LHCN-M2 (cell line): ENCODE results near the gene DND1. TPM values are rescaled to one million over a fixed set of nuclear protein-coding genes. Genes with fewer than 3 reads are reported as not detected.
A peak's percentile ranks its signal among the peaks of the same experiment; 100 is the strongest.
"Not testable (repeated sequence)": the region's sequence is repeated elsewhere in the genome, so short reads cannot be mapped to it uniquely, and the experiment has no call there.

ENCODE experiments used
- DNase-seq: peaks from one replicate; pipeline ENCODE4 v3.0.0-alpha.2; 2012; ENCODE audit warnings: low read depth
- polyA plus RNA-seq: library from polyadenylated mRNA; unstranded; fragments of >200 nt; gene quantifications from one replicate; pipeline ENCODE4 v1.2.1, GENCODE V29; 2012; ENCODE audit warnings: missing spikeins
- total RNA-seq: library from RNA; depleted of rRNA; stranded (reverse); fragments of >200 nt; gene quantifications from 2 replicates; pipeline ENCODE4 v1.2.3, GENCODE V29; 2014; rRNA removed

Gene DND1
- 0.52 and 1.3 TPM in 2 replicates for total RNA-seq
- polyA plus RNA-seq, result 0.10 TPM

DNA sequence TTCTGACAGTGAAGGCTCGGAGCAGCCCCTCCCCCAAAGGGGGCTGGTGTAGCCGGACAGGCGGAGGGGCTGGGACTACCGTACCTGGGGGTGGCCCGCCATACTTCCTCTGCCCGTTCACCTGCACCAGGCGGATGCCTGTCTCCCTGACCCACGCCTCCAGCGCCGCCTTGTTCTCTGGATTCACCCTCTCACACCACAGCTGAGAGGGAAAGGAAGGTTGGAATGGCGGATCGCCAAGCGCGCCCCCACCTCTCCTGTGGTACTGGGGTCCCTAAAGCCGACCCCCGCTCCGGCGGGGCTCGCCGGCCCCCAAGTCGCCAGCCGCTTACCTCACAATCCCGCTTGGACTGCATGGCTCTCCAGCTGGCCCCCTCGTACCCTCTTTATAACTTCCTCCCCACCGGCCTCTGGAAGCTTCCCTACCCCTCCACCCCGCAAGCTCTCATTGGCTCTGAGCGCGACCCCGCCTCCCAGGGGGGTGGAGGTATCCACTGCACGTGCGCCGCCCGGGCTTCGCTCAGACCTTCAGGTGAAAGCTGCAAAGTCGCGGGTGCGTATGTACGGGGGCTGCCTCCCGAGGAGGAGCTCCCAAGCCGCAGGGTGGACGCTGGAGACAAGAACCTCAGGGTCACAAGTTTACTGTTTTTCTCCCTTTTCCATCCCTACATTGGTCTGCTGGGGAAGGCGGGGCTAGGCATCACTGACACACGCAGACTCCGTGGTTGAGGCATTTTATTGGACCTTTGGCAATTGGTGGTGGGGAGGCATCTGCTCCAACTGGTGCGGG is at the start of gene DND1:
Gene DND1, minus strand, starts transcription at position 390 of the 790 bp plus-strand sequence. Its CDS starts 34 bp downstream, at position 356.
- no peak for DNase-seq

DNA sequence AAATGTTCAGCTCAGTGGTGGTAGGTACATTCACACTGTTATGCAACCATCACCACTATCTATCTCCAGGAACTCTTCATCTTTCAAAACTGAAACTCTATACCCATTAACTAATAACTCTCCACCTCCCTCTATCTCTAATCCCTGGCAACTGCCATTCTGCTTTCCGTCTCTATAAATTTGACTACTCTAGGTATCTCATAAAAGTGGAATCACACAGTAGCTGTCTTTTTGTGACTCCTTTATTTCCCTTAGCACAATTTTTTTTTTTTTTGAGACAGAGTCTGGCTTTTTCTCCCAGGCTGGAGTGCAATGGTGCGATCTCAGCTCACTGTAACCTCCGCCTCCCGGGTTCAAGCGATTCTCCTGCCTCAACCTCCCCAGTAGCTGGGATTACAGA is 48.0 kb upstream of the DND1 start:
- not testable (repeated sequence) for DNase-seq

DNA sequence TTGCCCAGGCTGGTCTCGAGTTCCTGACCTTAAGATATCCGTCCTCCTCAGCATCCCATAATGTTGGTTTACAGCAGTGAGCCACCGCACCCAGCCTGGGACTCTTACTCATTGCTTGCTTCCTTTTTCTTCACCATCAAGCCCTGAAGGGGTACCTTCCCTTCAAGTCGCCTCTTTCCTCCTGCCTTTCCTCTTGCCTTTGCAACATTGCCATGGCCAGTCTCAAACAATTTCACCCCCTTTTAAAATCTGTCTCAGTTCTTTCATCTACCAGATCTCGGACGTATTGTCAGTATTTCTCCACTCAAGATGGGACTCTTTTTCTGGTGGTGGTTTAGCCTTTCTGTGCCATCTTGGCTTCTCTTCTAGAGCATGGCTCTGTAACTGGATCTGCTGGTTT is 47.4 kb upstream of the DND1 start:
- DNase-seq, result not testable (repeated sequence)

GRCh38 chr5:140718266-140718592 is 44.9 kb upstream of the DND1 start:
- DNase-seq, result no peak

GRCh38 chr5:140716238-140716637 is 42.9 kb upstream of the DND1 start:
- DNase-seq, result not testable (repeated sequence)

DNA sequence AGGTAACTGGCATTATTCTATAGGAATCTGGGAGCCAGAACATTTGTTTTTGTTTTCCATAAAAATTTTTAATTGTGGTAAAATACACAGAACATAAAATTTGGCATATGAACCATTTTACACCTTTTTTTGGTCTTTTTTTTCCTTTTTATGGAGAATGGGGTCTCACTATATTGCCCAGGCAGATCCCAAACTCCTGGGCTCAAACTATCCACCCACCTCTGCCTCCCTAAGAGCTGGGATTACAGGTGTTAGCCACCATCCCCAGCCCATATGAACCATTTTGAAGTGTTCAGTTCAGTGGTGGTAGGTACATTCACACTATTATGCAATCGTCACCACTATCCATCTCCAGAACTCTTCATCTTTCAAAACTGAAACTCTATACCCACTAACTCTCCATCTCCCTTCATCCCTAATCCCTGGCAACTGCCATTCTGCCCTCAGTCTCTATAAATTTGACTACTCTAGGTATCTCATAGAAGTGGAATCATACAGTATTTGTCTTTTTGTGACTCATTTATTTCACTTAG is 40.3 kb upstream of the DND1 start:
- DNase-seq, result no peak

DNA sequence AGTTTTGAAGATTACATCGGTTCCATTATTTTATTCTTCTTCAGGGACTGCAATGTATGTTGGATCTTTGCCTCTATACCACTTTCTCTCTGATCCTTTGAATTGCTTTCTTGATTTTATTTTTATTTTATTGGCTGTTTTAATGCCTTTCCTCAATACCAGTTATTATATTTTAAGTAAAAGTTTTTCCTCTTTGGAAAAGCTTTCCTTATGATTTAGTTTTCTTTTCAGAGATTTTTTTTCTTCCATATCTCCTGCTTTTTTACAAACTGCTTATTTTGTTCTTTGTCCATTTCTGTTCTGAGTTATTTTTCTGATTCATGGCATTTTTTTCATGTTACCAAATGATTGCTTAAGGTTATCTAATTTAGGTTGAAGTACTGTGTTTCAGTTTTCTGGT is 38.4 kb upstream of the DND1 start:
- no peak for DNase-seq

- peak; percentile 98 for DNase-seq
Observed at GRCh38 chr5:140710899-140711552, 37.6 kb upstream of the DND1 start.

DNA sequence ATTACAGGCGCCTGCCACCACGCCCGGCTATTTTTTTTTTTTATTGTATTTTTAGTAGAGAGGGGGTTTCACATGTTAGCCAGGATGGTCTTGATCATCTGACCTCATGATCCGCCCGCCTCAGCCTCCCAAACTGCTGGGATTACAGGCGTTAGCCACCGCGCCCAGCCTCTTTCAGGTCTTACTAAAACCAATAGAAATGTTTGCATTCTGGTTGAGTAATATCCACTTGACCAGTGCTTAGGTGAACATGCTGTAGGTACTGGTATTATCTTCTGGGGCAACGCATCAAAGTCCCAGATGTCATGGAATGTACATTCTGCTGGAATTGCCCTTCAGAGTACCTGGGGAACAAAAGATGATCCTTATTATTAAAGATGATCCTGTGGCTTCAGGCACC is 35.4 kb upstream of the DND1 start:
- DNase-seq, result not testable (repeated sequence)

- DNase-seq, result no peak
Observed at GRCh38 chr5:140707812-140708211, 34.4 kb upstream of the DND1 start.

DNA sequence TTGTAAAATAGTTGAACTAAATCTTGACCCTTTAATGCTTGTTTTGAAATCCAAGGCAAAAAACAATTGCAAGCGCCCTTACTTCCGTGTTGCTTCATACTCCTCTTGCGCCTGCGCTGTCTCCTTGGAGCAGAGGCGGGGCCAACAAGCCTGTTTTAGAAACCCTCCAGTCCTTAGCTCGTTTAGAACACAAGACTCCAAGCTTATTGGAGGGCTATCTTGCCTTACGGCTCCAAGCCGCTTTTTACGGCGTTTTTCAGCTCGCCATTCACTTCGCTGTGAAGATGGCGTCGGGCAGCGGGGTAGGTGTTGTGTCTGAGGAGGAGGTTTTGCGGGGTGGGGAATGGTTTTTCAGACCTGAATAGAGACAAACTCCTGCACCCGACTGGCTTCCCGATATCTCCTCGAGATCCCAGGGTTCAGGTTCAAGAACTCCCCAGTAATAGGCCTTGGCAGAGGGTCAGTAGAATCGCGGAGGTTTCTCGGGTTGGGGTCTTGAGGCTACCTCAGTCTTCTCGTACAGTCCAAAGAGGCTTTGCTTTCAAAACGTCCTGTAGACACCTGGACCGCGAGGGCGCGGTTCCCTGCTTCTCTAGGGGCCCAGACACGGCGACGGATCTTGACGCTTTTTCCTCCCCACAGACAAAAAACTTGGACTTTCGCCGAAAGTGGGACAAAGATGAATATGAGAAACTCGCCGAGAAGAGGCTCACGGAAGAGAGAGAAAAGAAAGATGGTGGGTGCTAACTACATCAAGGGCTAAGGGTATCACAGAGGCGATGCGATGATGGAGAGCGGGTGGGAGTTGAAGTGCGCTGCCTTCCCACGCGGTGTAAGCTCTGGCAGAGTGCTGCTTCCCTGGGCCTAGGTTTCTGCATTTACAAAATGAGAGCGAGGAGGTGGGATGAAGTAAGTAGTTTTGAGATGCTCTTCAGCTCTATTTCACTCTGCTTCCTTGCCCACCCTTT is 27.1 kb upstream of the DND1 start, which contains the start of gene ZMAT2:
Gene ZMAT2, plus strand, starts transcription at position 271 of the 968 bp plus-strand sequence. Its CDS starts 14 bp downstream, at position 285.
- DNase-seq, result peak; percentile 96

DNA sequence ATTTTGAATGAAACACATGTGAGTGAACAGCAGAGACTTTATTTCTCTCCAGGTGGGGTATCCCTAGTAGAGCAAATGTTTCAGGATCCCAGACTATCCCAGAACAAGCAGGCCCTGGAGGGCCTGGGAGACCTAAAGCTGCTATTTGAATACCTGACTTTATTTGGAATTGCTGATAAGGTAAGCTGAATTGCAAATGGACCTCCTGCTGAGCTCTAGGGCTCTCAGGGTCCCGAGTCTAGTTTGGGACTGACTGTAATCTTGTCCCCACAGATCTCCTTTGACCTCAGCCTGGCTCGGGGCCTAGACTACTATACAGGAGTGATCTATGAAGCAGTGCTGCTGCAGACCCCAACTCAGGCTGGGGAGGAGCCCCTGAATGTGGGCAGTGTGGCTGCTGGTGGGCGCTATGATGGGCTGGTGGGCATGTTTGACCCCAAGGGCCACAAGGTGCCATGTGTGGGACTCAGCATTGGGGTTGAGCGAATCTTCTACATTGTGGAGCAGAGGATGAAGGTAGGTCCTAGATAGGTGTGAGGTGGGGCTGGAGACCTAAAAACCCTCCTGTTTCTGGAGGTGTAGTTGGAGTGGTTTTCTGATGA is 23.6 kb upstream of the DND1 start:
- DNase-seq, result no peak

GRCh38 chr5:140694276-140694675 is 20.9 kb upstream of the DND1 start:
- no peak for DNase-seq

- peak; percentile 96 for DNase-seq
Observed at GRCh38 chr5:140690941-140691924, 17.9 kb upstream of the DND1 start, which contains the start of the genes HARS1 and HARS2. TSS of gene HARS1 (minus strand) at chr5:140691370. CDS start at chr5:140691304, 66 bp downstream. TSS of gene HARS2 (plus strand) at chr5:140691455. CDS start at chr5:140691649, 194 bp downstream.

- peak; percentile 13 for DNase-seq
Observed at GRCh38 chr5:140690376-140690932, 17.1 kb upstream of the DND1 start.

- no peak for DNase-seq
Observed at GRCh38 chr5:140678993-140679392, 5.6 kb upstream of the DND1 start.

- DNase-seq, result no peak
Observed at GRCh38 chr5:140677947-140678346, 4.6 kb upstream of the DND1 start.

- DNase-seq, result no peak
Observed at GRCh38 chr5:140674629-140675028, 1.3 kb upstream of the DND1 start.

DNA sequence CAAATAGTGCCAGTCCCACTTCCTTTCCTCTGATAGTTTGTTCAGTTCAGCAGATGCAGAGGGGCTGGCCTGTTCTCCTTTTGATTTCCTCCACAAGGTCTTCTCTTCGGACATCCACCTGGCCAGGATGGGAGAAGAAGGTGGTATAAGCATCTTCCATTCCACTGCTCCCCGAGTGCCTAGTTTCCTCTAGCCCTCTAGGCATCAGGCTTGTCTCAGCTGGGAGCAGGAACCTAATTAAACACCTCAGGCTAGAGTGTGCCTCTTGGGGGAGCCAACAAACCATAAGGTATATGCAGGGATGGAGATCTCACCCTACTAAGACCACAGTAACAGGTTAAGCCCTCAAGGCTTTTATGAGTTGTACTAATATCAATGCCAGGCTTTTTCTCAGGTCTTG is 835 bp upstream of the DND1 start:
- no peak for DNase-seq
